Neutrophil (primary cell): Measurements from ENCODE around the gene CCDC146.
"Not testable (repeated sequence)": the region's sequence is repeated elsewhere in the genome, so short reads cannot be mapped to it uniquely, and the experiment has no call there.

ENCODE experiments used
- H3K27ac ChIP-seq: fragments of 200-600 bp; sonication (generic); 2 replicates; pipeline ENCODE4 v1.5.1; 2016; ENCODE audit warnings: mild to moderate bottlenecking, moderate library complexity
- H3K27me3 ChIP-seq: fragments of 200-600 bp; sonication (generic); 2 replicates; pipeline ENCODE4 v1.6.0; 2016; ENCODE audit warnings: mild to moderate bottlenecking
- H3K36me3 ChIP-seq: fragments of 200-600 bp; sonication (generic); 2 replicates; pipeline ENCODE4 v1.5.1; 2017
- H3K4me1 ChIP-seq, 2 experiments: fragments of 200-600 bp in 1 of 2; sonication (generic) in 1 of 2; 1 replicate in 1 of 2; 2 replicates in 1 of 2; pipeline versions ENCODE4 v1.5.1 to v1.6.1; 2013 to 2016; ENCODE audit warnings: low read depth in 1 of 2, low read length in 1 of 2, mild to moderate bottlenecking in 1 of 2, moderate library complexity in 1 of 2; ENCODE audit not compliant: control insufficient read depth in 1 of 2, insufficient read depth in 1 of 2
- H3K4me3 ChIP-seq, 2 experiments: fragments of 200-600 bp in 1 of 2; sonication (generic) in 1 of 2; 1 replicate in 1 of 2; 2 replicates in 1 of 2; pipeline ENCODE4 v1.5.1; 2013 to 2016; ENCODE audit warnings: low read depth in 1 of 2, low read length in 1 of 2, mild to moderate bottlenecking in 1 of 2, moderate library complexity in 1 of 2
- H3K9me3 ChIP-seq: fragments of 200-600 bp; sonication (generic); 2 replicates; pipeline ENCODE4 v1.5.1; 2016
- CTCF ChIP-seq: fragments of 200-600 bp; sonication (generic); IDR thresholded peaks from 2 replicates; pipeline ENCODE4 v1.5.1; 2016; ENCODE audit warnings: antibody characterized with exemption

The CCDC146 gene

GRCh38 chr7:77222065-77222464 lies 99.7 kb downstream of the CCDC146 start:
- peaks cover 0 to 4% of the 10 kb centered on the region in 2 experiments for H3K4me1 ChIP-seq
- peak overlapping the region; percentile 5 for H3K27ac ChIP-seq
- no peak overlapping the region for H3K4me3 ChIP-seq
- H3K36me3 ChIP-seq = no peaks in the 10 kb centered on the region
- H3K9me3 ChIP-seq = no peaks in the 10 kb centered on the region
- no peak for TF ChIP-seq CTCF
- H3K27me3 ChIP-seq = no peaks in the 10 kb centered on the region

GRCh38 chr7:77222819-77223218 lies 100.4 kb downstream of the CCDC146 start:
- H3K9me3 ChIP-seq = no peaks in the 10 kb centered on the region
- no peak overlapping the region for H3K27ac ChIP-seq
- TF ChIP-seq CTCF = no peak
- no peaks in the 10 kb centered on the region for H3K27me3 ChIP-seq
- no peaks in the 10 kb centered on the region for H3K36me3 ChIP-seq
- H3K4me1 ChIP-seq = peaks cover 0 to 4% of the 10 kb centered on the region in 2 experiments
- no peak overlapping the region for H3K4me3 ChIP-seq

- Histone ChIP-seq H3K27me3 (no peaks in the 10 kb centered on the region), H3K4me1 (peaks cover 0 to 4% of the 10 kb centered on the region in 2 experiments), H3K9me3 (no peaks in the 10 kb centered on the region), H3K27ac (no peak overlapping the region), H3K4me3 (no peak overlapping the region), H3K36me3 (no peaks in the 10 kb centered on the region)
- TF ChIP-seq CTCF = no peak
Observed at GRCh38 chr7:77223261-77223660, 100.8 kb downstream of the CCDC146 start.

- Histone ChIP-seq H3K9me3 (no peaks in the 10 kb centered on the region), H3K27me3 (no peaks in the 10 kb centered on the region), H3K27ac (no peak overlapping the region), H3K4me1 (peaks cover 0 to 4% of the 10 kb centered on the region in 2 experiments), H3K4me3 (no peak overlapping the region), H3K36me3 (no peaks in the 10 kb centered on the region)
- TF ChIP-seq CTCF = no peak
Observed at GRCh38 chr7:77226357-77226839, 104.0 kb downstream of the CCDC146 start.

- H3K4me3 ChIP-seq, H3K27me3 ChIP-seq, H3K9me3 ChIP-seq, H3K36me3 ChIP-seq, H3K4me1 ChIP-seq, H3K27ac ChIP-seq: not testable (repeated sequence)
Observed at GRCh38 chr7:77228795-77229194, 106.4 kb downstream of the CCDC146 start.

GRCh38 chr7:77232467-77232866 lies 110.1 kb downstream of the CCDC146 start:
- no peak overlapping the region for H3K4me3 ChIP-seq
- no peak for TF ChIP-seq CTCF
- no peak overlapping the region for H3K27ac ChIP-seq
- H3K4me1 ChIP-seq = peaks cover 8 to 14% of the 10 kb centered on the region in 2 experiments
- no peaks in the 10 kb centered on the region for H3K36me3 ChIP-seq
- H3K9me3 ChIP-seq = no peaks in the 10 kb centered on the region
- H3K27me3 ChIP-seq = no peaks in the 10 kb centered on the region
